ENCODE data around the gene SYT8. TPM values are rescaled to one million over a fixed set of nuclear protein-coding genes. Genes with fewer than 3 reads are reported as not detected.
"Not testable (repeated sequence)": the region's sequence is repeated elsewhere in the genome, so short reads cannot be mapped to it uniquely, and the experiment has no call there.

The SYT8 gene
- polyA plus RNA-seq, 1 experiment = not detected

DNA sequence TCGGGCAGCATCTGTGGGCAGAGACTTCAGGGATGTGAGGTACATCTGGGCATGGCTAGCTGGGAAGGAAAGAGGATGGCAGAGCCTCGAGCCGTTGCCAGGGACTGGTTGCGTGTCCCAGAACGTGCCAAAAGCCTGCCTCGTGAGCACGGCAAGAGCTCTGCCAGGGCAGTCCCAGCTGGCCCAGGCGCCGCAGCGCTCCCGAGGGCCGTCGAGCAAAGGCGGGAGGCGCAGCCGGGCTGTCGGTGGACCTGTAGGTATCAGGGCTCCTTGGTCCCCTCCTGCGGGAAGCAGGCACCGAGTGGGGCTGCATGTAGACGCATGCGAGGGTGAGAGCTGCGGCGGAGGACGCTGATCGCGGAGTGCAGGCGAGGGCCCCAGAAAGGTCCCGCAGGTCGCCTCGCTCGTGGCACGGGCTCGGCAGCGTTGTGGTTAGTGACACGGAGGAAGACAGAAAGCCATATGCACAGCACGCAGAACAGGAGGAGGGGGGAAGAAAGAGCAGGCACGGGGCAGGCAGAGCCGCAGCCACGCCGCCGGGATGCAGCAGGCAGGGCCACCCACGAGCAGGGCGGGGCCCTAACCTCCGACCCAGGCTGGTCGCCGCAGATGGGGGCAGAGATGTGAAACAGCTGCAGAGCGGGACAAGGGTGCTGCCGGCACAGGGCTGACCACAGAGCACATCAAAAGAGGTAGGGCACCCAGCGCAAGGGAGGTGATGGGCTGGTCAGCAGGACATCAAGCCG is 36.1 kb downstream of the SYT8 start:
- Histone ChIP-seq H3K36me3 (ENCODE audit: control insufficient read depth, insufficient read depth, low read length) (no peaks in the 10 kb centered on the region), H3K27me3 (ENCODE audit: control insufficient read depth, insufficient read depth, low read length) (peaks cover 2% of the 10 kb centered on the region; the same call in 1 of the 2 replicates), H3K4me3 (ENCODE audit: low read depth, low read length) (no peak overlapping the region)
- TF ChIP-seq, protein P1, sequence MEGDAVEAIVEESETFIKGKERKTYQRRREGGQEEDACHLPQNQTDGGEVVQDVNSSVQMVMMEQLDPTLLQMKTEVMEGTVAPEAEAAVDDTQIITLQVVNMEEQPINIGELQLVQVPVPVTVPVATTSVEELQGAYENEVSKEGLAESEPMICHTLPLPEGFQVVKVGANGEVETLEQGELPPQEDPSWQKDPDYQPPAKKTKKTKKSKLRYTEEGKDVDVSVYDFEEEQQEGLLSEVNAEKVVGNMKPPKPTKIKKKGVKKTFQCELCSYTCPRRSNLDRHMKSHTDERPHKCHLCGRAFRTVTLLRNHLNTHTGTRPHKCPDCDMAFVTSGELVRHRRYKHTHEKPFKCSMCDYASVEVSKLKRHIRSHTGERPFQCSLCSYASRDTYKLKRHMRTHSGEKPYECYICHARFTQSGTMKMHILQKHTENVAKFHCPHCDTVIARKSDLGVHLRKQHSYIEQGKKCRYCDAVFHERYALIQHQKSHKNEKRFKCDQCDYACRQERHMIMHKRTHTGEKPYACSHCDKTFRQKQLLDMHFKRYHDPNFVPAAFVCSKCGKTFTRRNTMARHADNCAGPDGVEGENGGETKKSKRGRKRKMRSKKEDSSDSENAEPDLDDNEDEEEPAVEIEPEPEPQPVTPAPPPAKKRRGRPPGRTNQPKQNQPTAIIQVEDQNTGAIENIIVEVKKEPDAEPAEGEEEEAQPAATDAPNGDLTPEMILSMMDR (IDR thresholded peaks at IDR 0.05; ENCODE audit: insufficient read depth, low read depth, low read length) = no peak
- ChIA-PET CTCF (interaction anchor here (0.7 to 2.2 kb wide), 5 partner anchors 11 to 281 kb away, joined by 3 to 10 read pairs (median 4); no protein-coding TSS in a partner anchor), POLR2A (no interaction called here)
- no peak for DNase-seq (ENCODE audit: low read depth)

DNA sequence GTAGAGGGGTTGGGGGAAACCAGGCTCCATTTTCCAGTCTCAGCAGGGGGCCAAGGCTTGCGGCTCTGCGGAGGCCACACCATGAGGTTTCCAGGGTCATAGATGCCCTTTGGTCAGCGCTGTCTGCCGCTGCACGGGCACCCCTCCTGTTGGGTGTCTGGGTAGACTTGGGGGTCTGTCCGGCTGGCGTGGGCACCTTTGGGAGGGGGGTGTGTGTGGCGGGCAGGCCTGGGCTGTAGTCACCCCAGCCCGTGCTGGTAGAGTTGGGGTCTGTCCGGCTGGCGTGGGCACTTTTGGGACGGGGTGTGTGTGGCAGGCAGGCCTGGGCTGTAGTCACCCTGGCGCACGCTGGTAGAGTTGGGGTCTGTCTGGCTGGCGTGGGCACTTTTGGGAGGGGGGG is 36.7 kb downstream of the SYT8 start:
- TF ChIP-seq, protein P1 (IDR thresholded peaks at IDR 0.05; ENCODE audit: insufficient read depth, low read depth, low read length) = no peak
- Histone ChIP-seq H3K27me3 (ENCODE audit: control insufficient read depth, insufficient read depth, low read length) (peaks cover 2% of the 10 kb centered on the region; the same call in 1 of the 2 replicates), H3K36me3 (ENCODE audit: control insufficient read depth, insufficient read depth, low read length) (no peaks in the 10 kb centered on the region), H3K4me3 (ENCODE audit: low read depth, low read length) (no peak overlapping the region)
- no peak for DNase-seq (ENCODE audit: low read depth)
- ChIA-PET POLR2A (no interaction called here), CTCF (no interaction called here)

DNA sequence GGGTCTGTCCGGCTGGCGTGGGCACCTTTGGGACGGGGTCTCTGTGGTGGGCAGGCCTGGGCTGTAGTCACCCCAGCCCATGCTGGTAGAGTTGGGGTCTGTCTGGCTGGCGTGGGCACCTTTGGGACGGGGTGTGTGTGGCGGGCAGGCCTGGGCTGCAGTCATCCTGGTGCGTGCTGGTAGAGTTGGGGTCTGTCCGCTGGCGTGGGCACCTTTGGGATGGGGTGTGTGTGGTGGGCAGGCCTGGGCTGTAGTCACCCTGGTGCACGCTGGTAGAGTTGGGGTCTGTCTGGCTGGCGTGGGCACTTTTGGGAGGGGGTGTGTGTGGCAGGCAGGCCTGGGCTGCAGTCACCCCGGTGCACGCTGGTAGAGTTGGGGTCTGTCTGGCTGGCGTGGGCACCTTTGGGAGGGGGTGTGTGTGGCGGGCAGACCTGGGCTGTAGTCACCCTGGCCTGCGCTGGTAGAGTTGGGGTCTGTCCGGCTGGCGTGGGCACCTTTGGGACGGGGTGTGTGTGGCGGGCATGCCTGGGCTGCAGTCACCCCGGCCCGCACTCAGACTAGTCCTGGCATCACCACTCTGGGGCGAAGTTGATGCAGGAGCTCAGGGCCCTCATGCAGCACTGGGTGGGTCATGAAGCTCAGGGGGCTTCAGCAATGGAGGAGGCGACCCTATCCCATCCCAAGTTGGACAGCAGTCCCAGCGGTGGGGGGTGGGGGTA is 37.6 kb downstream of the SYT8 start:
- ChIA-PET POLR2A (no interaction called here), CTCF (interaction anchor here (0.6 to 1.1 kb wide), 2 partner anchors 279 to 563 kb away, joined by 3 read pairs; no protein-coding TSS in a partner anchor)
- no peak overlapping the region for H3K4me3 ChIP-seq (ENCODE audit: low read depth, low read length)
- no peaks in the 10 kb centered on the region for H3K36me3 ChIP-seq (ENCODE audit: control insufficient read depth, insufficient read depth, low read length)
- no peak for DNase-seq (ENCODE audit: low read depth)
- TF ChIP-seq, protein P1 (IDR thresholded peaks at IDR 0.05; ENCODE audit: insufficient read depth, low read depth, low read length) = no peak
- H3K27me3 ChIP-seq (ENCODE audit: control insufficient read depth, insufficient read depth, low read length) = peaks cover 2% of the 10 kb centered on the region; the same call in 1 of the 2 replicates

DNA sequence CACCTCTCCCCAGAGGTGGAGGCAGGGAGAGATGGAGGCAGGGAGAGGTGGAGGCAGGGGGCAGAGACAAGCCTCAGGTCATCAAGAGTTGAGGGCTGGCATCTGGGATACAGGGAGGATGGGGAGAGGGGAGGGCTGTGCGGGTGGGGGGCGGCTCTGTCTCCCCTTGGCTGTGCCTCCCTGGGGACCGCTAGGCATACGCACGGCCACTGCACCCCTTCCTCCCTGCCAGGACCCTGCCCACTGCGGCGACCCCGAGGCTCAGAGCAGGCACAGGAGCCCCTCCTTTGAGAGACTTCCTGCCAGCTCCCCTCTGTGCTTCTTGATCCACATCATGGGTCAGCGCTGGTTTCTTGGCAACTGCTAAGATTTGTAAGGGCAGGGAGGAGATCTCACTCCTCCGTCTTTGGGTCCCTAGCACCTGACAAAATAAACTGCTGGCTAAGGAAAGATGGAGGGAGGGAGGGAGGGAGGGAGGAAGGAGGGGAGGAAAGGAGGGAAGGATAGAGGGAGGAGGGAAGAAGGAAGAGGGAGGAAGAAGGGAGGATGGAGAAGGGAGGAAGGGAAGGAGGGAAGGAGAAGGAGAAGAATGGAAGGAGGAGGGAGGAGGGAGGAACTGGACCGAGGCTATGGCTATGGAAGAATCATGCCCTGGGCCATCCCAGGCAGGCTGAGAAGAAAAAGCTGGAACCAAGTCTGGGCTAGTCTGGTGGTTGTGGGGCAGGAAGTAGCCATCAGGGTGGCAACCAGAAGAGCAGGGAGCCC is 38.4 kb downstream of the SYT8 start:
- ChIA-PET POLR2A (no interaction called here), CTCF (interaction anchor here (0.6 to 1.1 kb wide), 2 partner anchors 278 to 564 kb away, joined by 3 read pairs; no protein-coding TSS in a partner anchor)
- H3K36me3 ChIP-seq (ENCODE audit: control insufficient read depth, insufficient read depth, low read length) = no peaks in the 10 kb centered on the region
- TF ChIP-seq, protein P1 (IDR thresholded peaks at IDR 0.05; ENCODE audit: insufficient read depth, low read depth, low read length) = no peak
- H3K4me3 ChIP-seq (ENCODE audit: low read depth, low read length) = no peak overlapping the region
- DNase-seq (ENCODE audit: low read depth) = no peak
- peaks cover 2% of the 10 kb centered on the region; the same call in 1 of the 2 replicates for H3K27me3 ChIP-seq (ENCODE audit: control insufficient read depth, insufficient read depth, low read length)

DNA sequence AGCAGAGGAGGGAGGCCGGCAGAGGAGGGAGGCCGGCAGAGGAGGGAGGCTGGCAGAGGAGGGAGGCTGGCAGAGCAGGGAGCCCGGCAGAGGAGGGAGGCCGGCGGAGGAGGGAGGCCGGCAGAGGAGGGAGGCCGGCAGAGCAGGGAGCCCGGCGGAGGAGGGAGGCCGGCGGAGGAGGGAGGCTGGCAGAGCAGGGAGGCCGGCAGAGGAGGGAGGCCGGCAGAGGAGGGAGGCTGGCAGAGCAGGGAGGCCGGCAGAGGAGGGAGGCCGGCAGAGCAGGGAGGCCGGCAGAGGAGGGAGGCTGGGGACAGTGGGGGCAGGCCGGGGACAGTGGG is 39.0 kb downstream of the SYT8 start:
- H3K4me3 ChIP-seq (ENCODE audit: low read depth, low read length); POLR2A ChIA-PET; CTCF ChIA-PET; DNase-seq (ENCODE audit: low read depth); H3K36me3 ChIP-seq (ENCODE audit: control insufficient read depth, insufficient read depth, low read length); H3K27me3 ChIP-seq (ENCODE audit: control insufficient read depth, insufficient read depth, low read length): not testable (repeated sequence)

DNA sequence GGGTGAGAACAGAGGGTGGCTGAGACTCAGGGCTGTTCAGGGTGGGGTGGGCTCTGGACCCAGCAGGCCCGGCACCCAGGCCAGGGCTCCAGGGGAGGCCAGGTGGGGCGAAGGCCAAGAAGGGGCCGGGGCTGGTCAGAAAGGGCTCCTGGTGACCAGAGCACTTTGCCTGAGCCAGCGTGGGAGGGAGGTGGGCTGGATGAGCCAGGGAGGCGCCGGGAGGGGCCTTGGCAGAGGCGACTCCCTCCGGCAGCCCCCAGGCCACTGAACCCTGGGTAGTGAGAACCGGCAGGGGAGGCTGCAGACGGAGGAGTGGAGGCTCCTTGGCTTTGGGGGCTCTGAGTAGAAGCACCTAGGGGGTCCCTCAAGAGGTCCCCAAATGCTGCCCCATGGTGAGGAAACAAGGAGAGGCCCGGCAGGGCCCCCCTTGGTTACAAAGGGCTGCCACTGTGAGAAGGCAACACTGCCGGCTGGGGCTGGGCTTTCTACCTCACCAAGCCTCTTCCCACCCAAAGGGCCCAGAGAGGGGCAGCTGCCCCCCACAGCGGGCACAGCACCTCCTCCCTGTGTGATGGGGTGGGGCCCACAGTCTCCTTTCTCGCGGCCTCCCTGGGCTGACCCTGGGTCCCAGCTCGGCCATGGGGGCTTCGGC is 39.8 kb downstream of the SYT8 start:
- H3K27me3 ChIP-seq (ENCODE audit: control insufficient read depth, insufficient read depth, low read length); DNase-seq (ENCODE audit: low read depth); POLR2A ChIA-PET; H3K4me3 ChIP-seq (ENCODE audit: low read depth, low read length); H3K36me3 ChIP-seq (ENCODE audit: control insufficient read depth, insufficient read depth, low read length): not testable (repeated sequence)
- CTCF ChIA-PET = interaction anchor here (1.1 to 5.4 kb wide), 2 partner anchors 126 to 276 kb away, joined by 3 to 45 read pairs; no protein-coding TSS in a partner anchor

Measured in BJ (cell line).